HG03439 (cell line): ENCODE measurements around the gene RELN.

ENCODE experiments used
- ATAC-seq: cut with Tn5 transposase; IDR thresholded peaks from one replicate; pipeline ENCODE4 v1.9.1; 2021; ENCODE audit warnings: mild to moderate bottlenecking, moderate library complexity; ENCODE audit not compliant: unreplicated experiment

RELN gene

DNA sequence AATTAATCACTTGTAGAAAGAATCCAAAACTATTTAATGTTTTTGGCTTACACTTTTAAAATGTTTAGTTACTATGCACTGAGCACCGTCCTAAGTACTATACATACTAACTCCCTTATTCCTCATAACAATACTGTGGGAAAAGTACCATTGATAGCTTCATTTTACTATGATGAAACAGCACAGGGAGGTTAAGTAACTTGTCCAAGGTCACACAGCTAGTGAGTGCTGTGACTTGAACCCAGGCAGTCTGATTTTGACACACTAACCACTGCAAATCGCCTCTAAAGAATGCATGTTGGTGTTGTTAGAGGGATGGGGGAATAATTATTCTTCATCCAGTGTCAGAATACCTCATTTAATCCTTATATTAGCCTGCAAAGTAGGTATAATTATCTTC lies 1.9 kb upstream of the RELN start:
- ATAC-seq = no peak

DNA sequence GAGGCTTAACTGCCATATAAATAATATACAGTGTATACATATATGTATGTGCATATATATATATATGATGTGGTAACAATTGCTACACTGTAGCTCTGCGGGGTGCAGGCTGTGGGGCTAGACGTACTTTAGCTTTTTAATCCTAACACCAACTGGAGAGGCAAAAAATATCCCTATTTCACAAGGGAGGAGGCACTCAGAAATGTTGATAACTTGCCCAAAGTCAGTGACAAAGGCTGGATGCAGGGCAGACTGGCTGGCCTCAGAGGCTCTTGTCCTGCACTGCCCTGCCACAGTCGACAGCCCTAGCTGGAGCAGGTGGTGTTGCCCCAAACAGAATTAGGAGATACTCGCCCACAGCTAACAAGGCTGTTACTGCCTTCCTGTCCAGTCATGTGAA lies 1.5 kb upstream of the RELN start:
- ATAC-seq = no peak

DNA sequence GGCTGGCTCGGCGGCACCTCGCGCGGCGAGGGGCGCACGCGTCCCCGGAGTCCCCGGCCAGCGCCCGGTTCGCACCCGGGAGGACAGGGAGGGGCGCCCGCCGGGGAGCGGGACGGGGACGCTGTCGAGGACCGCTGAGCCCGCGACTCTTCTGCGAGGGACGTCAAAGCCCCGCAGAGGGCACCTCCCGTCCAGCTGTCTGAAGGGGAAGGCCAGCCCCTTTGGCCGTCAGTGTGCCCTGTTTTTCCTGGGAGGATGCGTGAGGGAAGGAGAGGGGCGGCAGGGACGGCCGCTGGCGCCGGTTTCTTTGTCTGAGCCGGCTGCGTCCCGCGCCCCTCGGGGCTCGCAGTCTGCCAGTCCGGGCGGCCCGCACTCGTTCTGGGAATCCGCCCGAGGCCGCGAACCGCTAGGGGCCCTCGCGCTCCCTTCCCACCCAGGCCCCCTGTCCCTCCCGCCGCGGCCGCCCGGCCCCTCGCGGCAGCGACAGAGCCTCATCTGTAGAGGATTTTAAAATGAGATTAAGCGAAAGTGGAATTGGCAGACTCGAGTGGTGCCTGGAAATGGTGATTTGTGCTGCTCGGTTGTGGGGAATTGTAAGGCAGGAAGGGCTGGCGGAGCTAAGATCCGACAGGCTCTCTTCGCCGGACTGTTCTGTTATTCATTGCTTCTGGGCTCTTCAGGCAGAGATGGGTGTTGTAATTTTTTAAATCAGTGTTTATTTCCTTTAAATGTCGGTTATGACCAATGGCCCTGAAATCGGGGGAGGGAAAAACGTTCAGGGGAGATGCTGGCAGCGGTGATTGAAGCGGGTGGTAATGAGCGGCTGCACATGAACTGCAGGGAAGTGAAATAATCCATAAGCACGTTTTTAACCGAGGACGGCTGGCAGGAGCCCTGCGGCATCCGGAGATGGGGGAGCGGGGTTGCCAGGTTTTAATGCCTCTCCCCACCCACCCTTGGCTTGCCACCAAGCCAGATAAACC lies 618 bp upstream of the RELN start:
- ATAC-seq = no peak

DNA sequence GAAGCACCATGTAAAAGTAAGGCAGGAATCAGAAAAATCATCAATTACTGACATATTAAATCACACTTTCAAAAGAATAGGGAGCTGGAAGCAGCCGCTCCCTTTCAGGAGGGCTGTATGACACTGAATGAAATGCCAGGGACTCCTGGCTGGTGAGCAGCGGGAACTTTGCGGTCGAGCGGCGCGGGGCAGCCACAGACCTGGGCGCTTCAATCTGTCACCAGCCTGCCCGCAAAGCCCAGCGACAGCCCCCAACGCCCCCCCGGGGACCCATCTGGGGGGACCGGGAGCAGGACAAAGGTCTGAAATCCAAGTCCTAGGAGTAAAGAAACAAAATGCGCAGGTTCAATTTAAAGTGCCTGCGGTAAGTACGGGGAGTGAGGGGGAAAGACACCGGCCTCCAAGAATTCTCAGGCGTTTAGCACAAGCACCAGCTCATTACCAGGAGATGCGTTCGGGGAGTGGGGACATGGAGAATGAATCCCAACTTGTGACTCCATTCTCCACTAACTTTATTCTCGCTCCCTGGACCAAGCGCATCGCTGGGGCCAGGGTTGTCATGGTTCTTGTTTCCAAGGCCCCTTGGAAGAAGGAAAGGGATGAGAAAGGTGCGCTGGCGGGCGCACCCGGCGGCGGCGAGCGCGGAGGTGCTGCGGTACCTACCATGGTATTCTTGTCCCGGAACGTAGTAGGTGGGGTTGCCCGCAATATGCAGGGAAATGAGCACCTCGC lies 824 bp downstream of the RELN start:
- no peak for ATAC-seq

DNA sequence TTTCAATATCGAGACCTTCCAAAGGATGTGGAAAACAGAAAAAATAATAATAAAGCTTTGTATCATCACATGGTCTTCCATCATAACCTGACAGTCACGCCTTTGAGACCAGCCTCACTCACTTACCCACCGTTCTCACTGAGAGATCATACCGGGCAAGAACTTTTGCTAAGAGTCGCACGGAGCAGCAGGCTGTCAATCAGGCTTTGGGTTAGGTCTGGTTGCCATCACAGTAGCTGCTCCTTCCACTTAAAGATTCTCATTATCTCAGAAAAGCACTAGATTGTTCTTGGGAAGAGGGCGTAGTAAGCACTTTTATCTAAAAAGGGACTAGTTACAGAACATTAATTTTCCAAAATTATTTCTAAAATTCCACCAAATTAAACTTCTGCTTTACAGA lies 2.0 kb downstream of the RELN start:
- ATAC-seq = no peak

DNA sequence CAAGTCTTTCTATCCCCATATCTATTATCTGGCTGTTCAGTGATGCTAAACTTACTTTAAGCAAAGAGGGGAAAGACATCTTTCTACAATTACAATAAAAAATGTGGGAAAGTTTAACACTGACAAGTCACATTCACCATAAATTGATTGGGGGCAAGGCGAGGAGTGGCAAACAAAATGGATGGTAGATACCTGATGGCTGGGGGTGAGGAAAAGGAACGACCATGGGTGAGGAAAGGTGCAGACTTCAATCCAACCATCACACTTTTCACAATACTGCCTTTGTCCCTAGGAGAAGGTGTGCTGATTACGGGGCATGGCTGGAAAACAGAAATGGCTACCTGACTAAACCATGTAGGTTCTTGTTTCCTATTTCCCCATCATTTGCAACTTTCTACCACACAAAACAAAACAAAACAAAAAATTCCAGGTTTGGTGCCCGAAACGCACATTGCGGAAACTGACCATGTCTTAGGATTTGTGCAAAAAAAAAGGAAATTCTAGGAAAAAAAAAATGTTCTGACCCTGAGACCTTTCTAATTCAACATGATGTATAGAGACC lies 3.8 kb downstream of the RELN start:
- ATAC-seq = no peak

DNA sequence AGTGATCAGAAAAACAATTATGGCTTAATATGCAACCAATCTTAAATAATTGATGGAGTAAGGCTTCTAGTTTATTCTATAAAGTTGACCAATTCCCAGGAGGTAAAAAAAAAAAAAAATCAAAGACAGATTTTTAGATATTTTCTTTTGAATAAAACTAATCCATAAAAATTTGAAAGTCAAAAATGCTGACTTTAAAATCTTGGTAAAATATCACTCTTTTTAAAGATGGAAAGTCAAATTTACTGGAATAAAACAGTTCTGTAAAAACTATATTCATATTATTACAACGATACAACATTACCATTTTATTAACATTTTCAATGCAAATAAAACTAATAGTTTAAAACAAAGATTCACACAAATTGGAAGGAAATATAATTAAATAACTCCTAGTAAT lies 5.4 kb downstream of the RELN start:
- no peak for ATAC-seq

DNA sequence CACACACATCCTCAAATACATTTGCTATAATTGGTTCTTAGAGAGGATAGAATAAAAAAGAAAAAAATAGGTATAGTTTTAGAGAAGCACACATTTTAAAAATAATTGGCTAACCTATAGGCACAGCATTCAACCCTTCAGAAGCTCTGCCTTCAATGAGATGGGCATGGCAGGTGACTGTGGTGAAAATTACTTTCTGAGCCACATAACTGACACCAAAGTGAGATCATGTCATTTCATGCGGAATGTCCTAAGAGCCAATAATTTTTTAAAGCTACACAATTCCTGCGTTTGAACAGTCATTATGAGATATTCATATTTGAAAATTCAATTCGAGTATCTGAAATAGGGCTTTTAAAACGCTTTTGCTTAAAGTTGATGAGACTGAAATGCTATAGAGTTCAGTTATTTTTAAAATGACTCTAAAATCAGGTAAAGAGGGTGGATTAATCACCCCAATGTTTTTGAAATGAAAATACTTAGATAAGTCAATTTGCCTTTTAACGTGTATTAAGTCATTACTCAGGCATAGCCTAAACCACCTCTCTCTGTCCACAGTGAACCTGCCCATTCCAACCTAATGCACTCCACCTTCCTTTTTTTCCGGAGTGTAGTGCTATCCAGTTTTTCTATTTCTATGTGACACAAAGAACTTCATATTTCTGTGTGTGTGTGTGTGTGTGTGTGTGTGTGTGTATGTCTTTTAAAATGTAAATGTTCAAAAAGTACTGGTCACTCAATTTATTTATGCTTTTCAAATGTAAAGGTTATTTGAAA lies 6.1 kb downstream of the RELN start:
- ATAC-seq = no peak

DNA sequence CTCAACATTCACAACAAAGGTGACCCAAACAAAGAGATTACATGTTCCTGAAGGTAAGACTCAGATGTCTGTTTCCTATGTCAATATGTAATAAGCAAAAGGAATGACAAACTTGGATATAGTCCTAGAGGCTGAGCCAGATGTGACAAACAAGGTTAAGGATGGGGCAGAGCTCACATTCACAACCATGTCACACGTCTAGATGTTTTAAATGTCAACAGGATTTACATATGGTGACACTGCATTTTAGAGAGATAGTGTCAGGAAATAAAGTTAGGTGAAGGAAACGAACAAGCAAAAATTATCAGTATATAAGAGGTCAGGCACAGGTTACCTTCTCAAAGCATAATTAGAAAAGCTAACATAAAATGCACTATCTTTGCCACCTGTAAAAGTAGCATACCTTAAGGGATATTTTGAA lies 8.4 kb downstream of the RELN start:
- ATAC-seq = no peak

DNA sequence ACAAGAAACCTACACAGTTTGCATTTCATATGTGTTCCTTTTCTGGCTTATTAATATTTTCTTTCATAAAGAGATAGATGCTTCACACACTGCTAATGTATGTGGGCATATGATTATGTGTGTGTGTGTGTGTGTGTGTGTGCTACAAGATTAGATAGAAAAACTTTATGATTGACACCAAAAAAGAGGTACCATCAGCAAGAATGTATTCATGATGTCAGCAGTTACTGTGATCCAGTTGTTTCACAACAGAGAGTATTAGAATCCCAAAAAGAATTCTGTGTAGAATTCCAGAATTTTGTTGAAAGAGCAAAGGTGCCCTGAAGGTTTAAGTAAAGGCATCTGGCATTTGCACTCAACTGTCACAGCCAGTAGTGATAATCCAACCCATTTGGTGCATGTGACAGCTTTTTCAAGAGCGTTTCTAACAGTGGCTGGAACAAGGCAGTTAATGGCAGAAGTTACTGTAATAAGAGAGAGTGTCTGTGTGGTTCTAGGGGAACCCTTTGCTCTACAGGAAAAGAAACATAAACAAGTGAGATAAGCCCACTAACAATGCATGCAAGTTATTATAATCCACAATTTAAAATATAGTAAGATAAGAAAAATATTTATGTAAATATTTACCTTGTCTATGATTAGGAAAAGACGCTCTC lies 16.6 kb downstream of the RELN start:
- ATAC-seq = no peak

DNA sequence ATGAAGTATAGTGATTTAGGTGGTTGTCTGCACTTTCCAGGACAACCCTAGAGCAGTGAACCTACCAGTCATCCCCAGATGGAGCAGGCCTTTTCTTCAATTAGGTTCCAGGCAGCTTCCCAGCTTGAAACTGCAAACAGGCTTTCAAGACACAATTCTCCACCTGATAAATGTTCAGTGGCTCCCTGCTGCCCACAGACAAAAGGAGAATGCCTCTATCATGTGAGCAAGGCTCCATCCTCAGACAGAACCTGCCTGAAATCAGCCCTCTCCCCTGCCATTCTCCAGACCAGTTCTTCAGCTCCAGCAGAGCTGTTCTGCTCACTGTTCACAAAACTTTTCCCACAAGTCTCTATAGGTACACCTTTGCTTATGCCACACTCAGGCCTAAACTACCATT lies 22.1 kb downstream of the RELN start:
- no peak for ATAC-seq

DNA sequence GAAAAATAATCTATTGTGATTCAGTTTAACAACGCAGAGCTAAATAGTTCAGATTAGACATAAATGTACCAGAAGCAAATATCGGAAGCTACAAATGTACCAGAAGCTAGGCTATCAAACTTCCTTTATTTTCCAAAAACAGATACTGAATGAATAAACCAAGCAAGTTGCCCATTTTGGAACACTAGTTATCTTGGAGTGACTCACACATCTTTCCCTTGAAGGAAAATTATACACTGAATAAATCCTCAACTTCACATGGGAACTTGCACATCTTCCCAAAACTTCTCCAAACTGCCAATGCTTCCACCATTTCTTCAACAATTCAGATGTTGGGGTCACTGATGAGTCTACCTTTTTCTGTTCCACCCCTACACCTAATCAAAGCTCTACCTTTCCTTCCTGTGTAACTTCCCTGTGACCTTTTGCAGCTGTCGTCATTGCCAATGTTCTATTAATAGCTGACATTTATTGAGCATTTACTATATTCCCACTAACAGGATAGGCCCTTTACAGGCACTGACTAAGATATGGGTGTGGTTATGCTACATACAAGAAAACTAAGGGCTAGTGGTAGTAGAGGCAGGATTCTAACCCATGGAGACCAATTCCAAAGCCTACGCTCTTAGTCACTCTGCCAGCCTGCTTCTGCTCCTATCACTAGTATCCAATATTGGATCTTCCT lies 22.7 kb downstream of the RELN start:
- no peak for ATAC-seq

DNA sequence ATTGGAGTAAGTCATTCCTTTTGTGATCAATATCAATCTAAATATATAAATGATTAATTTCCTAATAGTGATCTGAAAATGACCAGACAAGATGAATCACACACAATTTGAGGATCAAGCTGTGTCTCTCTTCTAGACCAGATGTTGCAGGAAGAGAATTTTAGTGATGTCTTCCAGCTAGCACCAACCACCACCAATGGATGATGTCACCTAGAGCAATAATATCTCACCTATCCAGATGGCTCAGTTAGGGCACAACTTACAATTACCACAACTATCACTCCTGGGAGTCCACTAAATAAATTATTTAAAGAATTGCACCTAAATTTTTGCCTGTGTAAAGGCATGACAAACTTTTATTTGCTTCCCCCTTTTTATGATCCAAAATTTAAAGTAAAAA lies 25.2 kb downstream of the RELN start:
- no peak for ATAC-seq

DNA sequence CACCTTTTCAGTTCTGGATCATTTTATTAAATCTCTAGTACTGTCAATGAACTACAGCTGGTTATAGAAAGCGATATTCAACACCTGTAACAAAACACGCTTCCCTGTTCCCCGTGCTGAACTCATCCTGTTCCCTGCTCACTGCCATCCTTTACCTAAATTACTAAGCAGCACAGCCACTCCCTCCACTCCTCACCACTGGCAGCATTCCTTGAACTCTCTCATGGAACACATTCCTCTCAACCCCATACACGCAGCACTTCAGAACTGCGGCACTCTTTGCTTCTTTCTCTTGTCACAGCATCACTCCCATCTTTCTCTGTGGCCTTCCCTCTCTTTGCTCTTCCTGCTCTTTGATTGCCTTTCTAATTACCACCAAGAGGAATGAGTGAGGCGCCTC lies 27.4 kb downstream of the RELN start:
- no peak for ATAC-seq

DNA sequence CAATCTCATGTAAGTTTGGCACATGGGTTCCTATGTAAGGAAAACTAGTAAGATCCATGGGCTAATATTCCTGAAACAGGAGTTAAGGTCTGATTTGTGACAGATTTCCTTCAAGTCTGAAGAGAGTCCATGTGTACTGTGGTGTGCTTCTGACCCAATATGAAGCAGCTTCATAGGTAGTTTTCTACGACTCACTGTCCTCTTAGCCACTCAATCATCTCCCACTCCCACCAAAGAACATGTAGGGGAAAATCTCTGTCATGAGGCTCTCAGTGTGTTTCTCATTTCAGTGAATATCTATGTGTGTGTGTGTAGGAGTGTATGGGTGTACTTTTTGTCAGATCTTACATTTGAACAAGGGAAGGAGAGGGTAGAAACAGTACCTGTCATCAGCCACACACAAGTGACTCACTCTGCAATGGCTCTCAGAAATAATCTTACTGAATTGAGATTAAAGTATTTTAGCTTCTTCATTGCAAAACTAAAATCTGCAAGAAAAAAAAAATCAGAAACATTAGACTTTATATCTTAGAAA lies 31.1 kb downstream of the RELN start:
- ATAC-seq = no peak

DNA sequence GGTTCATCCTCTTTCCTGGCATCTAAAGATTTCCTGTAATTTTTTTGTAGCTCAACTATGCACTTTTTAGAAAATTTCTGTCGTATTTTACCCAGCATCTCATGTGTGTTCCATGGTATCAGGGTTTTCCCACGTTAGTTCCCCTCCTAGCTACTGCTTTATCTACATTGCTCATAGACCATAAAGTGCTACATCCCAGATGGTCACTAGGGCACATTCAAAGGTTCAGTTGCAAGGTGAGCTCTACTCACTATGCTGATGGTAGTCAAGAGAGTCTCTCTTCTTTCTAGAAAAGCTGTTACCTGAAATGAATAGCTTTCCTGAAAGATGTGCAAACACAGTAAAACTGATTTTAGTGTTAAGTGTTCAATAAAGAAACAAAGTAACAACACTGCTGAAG lies 33.5 kb downstream of the RELN start:
- ATAC-seq = no peak

DNA sequence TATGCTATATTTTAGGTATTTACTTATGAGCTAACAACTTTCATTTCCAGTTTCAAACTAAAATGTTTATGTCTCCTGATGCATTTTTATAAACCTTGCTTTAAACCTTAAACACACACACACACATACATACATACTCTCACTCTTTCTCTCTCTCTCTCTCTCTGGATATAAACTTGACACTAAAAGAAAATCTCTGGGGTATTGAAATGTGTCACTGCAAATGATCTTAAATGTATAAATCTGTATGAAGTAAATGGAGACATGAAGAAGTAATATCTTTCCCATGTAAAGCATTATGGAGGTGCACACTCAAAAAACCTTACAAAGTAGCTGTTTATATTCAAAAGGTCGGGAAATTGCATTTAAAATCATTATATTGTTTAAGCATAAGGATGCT lies 37.0 kb downstream of the RELN start:
- no peak for ATAC-seq

DNA sequence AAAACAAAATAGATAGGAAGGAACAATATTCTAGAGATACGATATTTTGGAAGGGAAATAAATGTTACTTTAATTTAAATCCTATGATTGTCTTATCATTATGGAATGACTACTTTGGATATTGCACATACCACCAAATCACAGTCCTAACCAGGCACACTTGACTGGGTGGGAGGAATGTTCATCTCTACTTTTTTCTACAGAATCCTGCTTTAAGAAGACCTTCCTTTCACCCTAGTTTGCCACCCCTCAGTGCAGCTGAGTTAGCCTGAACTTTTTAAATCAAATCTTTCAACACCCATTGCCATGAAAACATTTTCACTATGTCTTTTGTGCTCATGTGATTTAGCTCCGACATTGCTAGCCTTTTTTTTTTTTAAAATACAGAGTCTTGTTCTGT lies 38.1 kb downstream of the RELN start:
- no peak for ATAC-seq

DNA sequence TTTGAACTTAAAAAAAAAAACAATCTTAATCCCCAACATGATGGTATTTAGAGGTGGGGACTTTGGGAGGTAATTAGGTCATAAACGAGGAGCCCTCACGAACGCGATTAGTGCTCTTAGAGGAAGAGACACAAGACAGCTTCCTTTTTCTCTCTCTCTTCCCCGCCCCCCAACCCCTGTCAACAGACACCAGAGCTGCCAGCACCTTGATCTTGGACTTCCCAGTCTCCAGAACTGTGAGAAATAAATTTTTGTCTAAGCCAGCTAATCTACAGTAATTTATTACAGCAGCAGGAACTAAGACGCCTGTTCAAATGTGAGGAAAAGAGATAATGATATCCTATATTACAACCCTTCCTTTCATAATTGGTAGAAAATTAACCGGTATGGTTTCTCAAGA lies 40.1 kb downstream of the RELN start:
- no peak for ATAC-seq
